RWPE2 (cell line): ENCODE results near the gene TMEM238L.
A peak's percentile ranks its signal among the peaks of the same experiment; 100 is the strongest.
"Not testable (repeated sequence)": the region's sequence is repeated elsewhere in the genome, so short reads cannot be mapped to it uniquely, and the experiment has no call there.

ENCODE experiments used
- ATAC-seq: fragments of 200-7000 bp; cut with Tn5 transposase; 3 replicates; pipeline ENCODE4 v1.9.1; 2021; ENCODE audit warnings: low read depth
- DNase-seq: peaks from one replicate; pipeline ENCODE4 v3.0.0-alpha.2; 2020; ENCODE audit warnings: low spot score
- H3K27ac ChIP-seq: fragments of 450-650 bp; 2 replicates; pipeline ENCODE4 v1.5.1; 2017; ENCODE audit warnings: mild to moderate bottlenecking; ENCODE audit not compliant: poor library complexity, severe bottlenecking
- H3K27me3 ChIP-seq: fragments of 250-450 bp; sonication (Bioruptor Pico); 2 replicates; pipeline ENCODE4 v1.5.1; 2021; ENCODE audit warnings: mild to moderate bottlenecking, moderate library complexity; ENCODE audit not compliant: insufficient read depth, poor library complexity, severe bottlenecking
- H3K36me3 ChIP-seq: fragments of 250-450 bp; sonication (Bioruptor Pico); 2 replicates; pipeline ENCODE4 v1.5.1; 2020; ENCODE audit warnings: low read depth, mild to moderate bottlenecking, moderate library complexity
- H3K4me1 ChIP-seq: fragments of 250-450 bp; sonication (Bioruptor Pico); 2 replicates; pipeline ENCODE4 v1.5.1; 2021; ENCODE audit warnings: mild to moderate bottlenecking, moderate library complexity; ENCODE audit not compliant: insufficient read depth, poor library complexity, severe bottlenecking
- H3K4me3 ChIP-seq: fragments of 250-450 bp; sonication (Bioruptor Pico); 2 replicates; pipeline ENCODE4 v1.5.1; 2021; ENCODE audit warnings: mild to moderate bottlenecking, moderate library complexity; ENCODE audit not compliant: severe bottlenecking
- H3K9me3 ChIP-seq: fragments of 250-450 bp; sonication (Bioruptor Pico); 2 replicates; pipeline ENCODE4 v1.5.1; 2021; ENCODE audit warnings: mild to moderate bottlenecking, moderate library complexity; ENCODE audit not compliant: severe bottlenecking
- CTCF ChIP-seq: fragments of 450-650 bp; IDR thresholded peaks from one replicate; pipeline ENCODE4 v1.5.1; 2017; ENCODE audit warnings: mild to moderate bottlenecking, moderate library complexity; ENCODE audit not compliant: poor library complexity, severe bottlenecking

Gene TMEM238L, protein sequence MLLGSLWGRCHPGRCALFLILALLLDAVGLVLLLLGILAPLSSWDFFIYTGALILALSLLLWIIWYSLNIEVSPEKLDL

GRCh38 chr17:10803830-10804475 lies at the start of gene TMEM238L:
Gene TMEM238L (minus strand): TSS chr17:10804099. CDS start chr17:10803963, 136 bp downstream.
- no peak for TF ChIP-seq CTCF
- no peak within 1 kb of the TSS for H3K4me3 ChIP-seq
- DNase-seq, result no peak
- ATAC-seq, result 0 out of 3 replicates have a peak, but pooled peaks have one; percentile 12
- H3K4me1 ChIP-seq, result no peaks in the 10 kb centered on the region
- H3K27ac ChIP-seq, result no peak within 1 kb of the TSS
- no peaks in the 10 kb centered on the region for H3K27me3 ChIP-seq
- no peaks in the 10 kb centered on the region for H3K9me3 ChIP-seq
- H3K36me3 ChIP-seq, result no peaks in the 10 kb centered on the region

- not testable (repeated sequence) for H3K4me3 ChIP-seq, H3K27me3 ChIP-seq, H3K27ac ChIP-seq, H3K9me3 ChIP-seq, DNase-seq, ATAC-seq, H3K36me3 ChIP-seq, H3K4me1 ChIP-seq
Measured at GRCh38 chr17:10846636-10847035, 42.7 kb upstream of the TMEM238L start.

DNA sequence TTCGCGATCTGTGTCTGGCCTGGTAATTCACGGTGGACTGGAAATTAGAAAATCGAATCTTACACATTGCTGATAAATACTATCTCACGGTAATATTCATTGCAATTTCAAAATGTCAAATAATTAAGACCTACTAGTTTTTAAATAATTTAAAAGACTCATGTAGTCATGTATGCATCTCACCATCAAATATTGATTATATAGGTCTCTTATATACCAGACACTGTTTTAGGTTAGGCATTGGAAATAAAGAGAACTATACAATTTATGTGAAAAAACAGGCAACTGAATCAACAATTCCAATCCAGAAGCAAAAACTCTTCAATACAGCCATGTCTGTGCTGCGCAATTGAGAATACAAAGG lies 41.5 kb upstream of the TMEM238L start:
- ATAC-seq (no peak), DNase-seq (no peak)
- H3K4me3 ChIP-seq, result no peak overlapping the region
- no peaks in the 10 kb centered on the region for H3K4me1 ChIP-seq
- H3K27me3 ChIP-seq, result no peaks in the 10 kb centered on the region
- H3K9me3 ChIP-seq, result no peaks in the 10 kb centered on the region
- peak; percentile 66 for TF ChIP-seq CTCF
- no peaks in the 10 kb centered on the region for H3K36me3 ChIP-seq
- no peak overlapping the region for H3K27ac ChIP-seq

- Histone ChIP-seq H3K4me1 (no peaks in the 10 kb centered on the region), H3K36me3 (no peaks in the 10 kb centered on the region), H3K27me3 (no peaks in the 10 kb centered on the region), H3K4me3 (peak overlapping the region; percentile 14), H3K9me3 (no peaks in the 10 kb centered on the region), H3K27ac (no peak overlapping the region)
- TF ChIP-seq CTCF, result peak; percentile 93
- peak; percentile 74 for ATAC-seq
- no peak for DNase-seq
Measured at GRCh38 chr17:10844621-10845387, 40.9 kb upstream of the TMEM238L start.

DNA sequence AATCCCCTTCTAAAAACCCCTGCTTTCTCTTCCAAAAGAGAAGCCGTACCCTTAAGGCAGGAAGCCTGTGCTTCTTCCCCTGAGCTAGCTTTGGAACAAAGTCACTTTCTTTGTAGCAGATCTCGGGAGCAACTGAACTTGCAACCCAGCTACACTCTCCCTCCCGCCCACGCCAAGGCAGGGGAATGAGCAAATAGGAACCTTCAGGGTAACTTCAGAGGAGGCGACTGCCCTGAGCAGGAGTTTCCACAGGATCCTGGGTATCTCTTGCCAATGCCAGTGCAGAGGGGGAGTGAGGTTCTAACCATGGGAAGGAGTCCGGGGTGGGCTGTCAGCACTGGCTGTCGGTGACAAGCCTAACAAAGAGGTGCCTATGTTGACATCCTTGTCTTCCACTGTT lies 39.9 kb upstream of the TMEM238L start:
- Histone ChIP-seq H3K4me1 (no peaks in the 10 kb centered on the region), H3K36me3 (no peaks in the 10 kb centered on the region), H3K4me3 (no peak overlapping the region), H3K27ac (no peak overlapping the region), H3K9me3 (no peaks in the 10 kb centered on the region), H3K27me3 (no peaks in the 10 kb centered on the region)
- ATAC-seq (no peak; the same call in 2 of the 3 replicates), DNase-seq (no peak)
- TF ChIP-seq CTCF, result no peak
